ENCODE results near the gene SPSB2. TPM values are rescaled to one million over a fixed set of nuclear protein-coding genes. Genes with fewer than 3 reads are reported as not detected.

The SPSB2 gene
- total and polyA plus RNA-seq, 9 donors: 0.38 to 14.7 (median 8.3) TPM

- TF ChIP-seq POLR2A (IDR thresholded peaks at IDR 0.05) (no peak), CTCF (IDR thresholded peaks at IDR 0.05) (no peak), EP300 (IDR thresholded peaks at IDR 0.05) (no peak)
- no peak overlapping the region for H3K27ac ChIP-seq
- no peaks in the 10 kb centered on the region for H3K36me3 ChIP-seq
- H3K27me3 ChIP-seq: no peaks in the 10 kb centered on the region
- DNase-seq: no peak
- H3K4me3 ChIP-seq: no peak overlapping the region
- H3K4me1 ChIP-seq (ENCODE audit: insufficient read depth): no peaks in the 10 kb centered on the region
- H3K9me3 ChIP-seq: no peaks in the 10 kb centered on the region
- WGBS, 3 donors: 89 to 92% (median 90%) methylated on average over 9 of the region's 9 CpGs
- intact Hi-C loops (cut with DNase I): loop anchor here in 2 of 4 donors (10.0 kb wide), 1 partner anchor 103 kb away; no protein-coding TSS in a partner anchor
These were observed 11.7 kb downstream of the SPSB2 start for GRCh38 chr12:6861391-6861790.

- no peak overlapping the region for H3K27ac ChIP-seq
- H3K4me1 ChIP-seq (ENCODE audit: insufficient read depth): no peaks in the 10 kb centered on the region
- H3K36me3 ChIP-seq: no peaks in the 10 kb centered on the region
- H3K27me3 ChIP-seq: no peaks in the 10 kb centered on the region
- intact Hi-C loops (cut with DNase I): loop anchor here in 2 of 4 donors (10.0 kb wide), 1 partner anchor 104 kb away; no protein-coding TSS in a partner anchor
- no peak for DNase-seq
- no peak overlapping the region for H3K4me3 ChIP-seq
- no peaks in the 10 kb centered on the region for H3K9me3 ChIP-seq
- TF ChIP-seq EP300 (IDR thresholded peaks at IDR 0.05) (no peak), CTCF (IDR thresholded peaks at IDR 0.05) (no peak), POLR2A (IDR thresholded peaks at IDR 0.05) (no peak)
- WGBS, 3 donors: 92 to 98% (median 95%) methylated on average over 7 of the region's 7 CpGs
These were observed 12.2 kb downstream of the SPSB2 start for GRCh38 chr12:6860942-6861341.

- H3K4me1 ChIP-seq (ENCODE audit: insufficient read depth): no peaks in the 10 kb centered on the region
- no peak for DNase-seq
- no peaks in the 10 kb centered on the region for H3K36me3 ChIP-seq
- intact Hi-C loops (cut with DNase I): loop anchor here in 2 of 4 donors (10.0 kb wide), 1 partner anchor 105 kb away; no protein-coding TSS in a partner anchor
- WGBS, 3 donors: 92 to 95% (median 95%) methylated on average over 9 of the region's 9 CpGs
- no peaks in the 10 kb centered on the region for H3K27me3 ChIP-seq
- no peak overlapping the region for H3K27ac ChIP-seq
- no peaks in the 10 kb centered on the region for H3K9me3 ChIP-seq
- TF ChIP-seq POLR2A (IDR thresholded peaks at IDR 0.05) (no peak), CTCF (IDR thresholded peaks at IDR 0.05) (no peak), EP300 (IDR thresholded peaks at IDR 0.05) (no peak)
- H3K4me3 ChIP-seq: no peak overlapping the region
These were observed 13.0 kb downstream of the SPSB2 start for GRCh38 chr12:6860116-6860515.

- Histone ChIP-seq H3K4me1 (ENCODE audit: insufficient read depth) (peaks cover 3% of the 10 kb centered on the region), H3K9me3 (no peaks in the 10 kb centered on the region), H3K36me3 (no peaks in the 10 kb centered on the region), H3K27ac (no peak overlapping the region), H3K4me3 (no peak overlapping the region), H3K27me3 (no peaks in the 10 kb centered on the region)
- no peak for TF ChIP-seq EP300 (IDR thresholded peaks at IDR 0.05)
- no peak for TF ChIP-seq POLR2A (IDR thresholded peaks at IDR 0.05)
- intact Hi-C loops (cut with DNase I): no loop called here
- DNase-seq: no peak
- WGBS, 3 donors: 93 to 97% (median 96%) methylated on average over 2 of the region's 2 CpGs
These were observed 14.3 kb downstream of the SPSB2 start for GRCh38 chr12:6858799-6859198.

- 87 to 90% (median 89%) methylated on average over 14 of the region's 14 CpGs for WGBS, 3 donors
- DNase-seq: no peak
- Histone ChIP-seq H3K4me3 (no peak overlapping the region), H3K9me3 (no peaks in the 10 kb centered on the region), H3K27me3 (no peaks in the 10 kb centered on the region), H3K27ac (no peak overlapping the region), H3K4me1 (ENCODE audit: insufficient read depth) (peaks cover 7% of the 10 kb centered on the region), H3K36me3 (no peaks in the 10 kb centered on the region)
- intact Hi-C loops (cut with DNase I): no loop called here
- no peak for TF ChIP-seq EP300 (IDR thresholded peaks at IDR 0.05)
- TF ChIP-seq POLR2A (IDR thresholded peaks at IDR 0.05): no peak
- no peak for TF ChIP-seq CTCF (IDR thresholded peaks at IDR 0.05)
These were observed 17.8 kb downstream of the SPSB2 start for GRCh38 chr12:6855322-6855721.
